ENCODE data around the gene NUDT2.

DNA sequence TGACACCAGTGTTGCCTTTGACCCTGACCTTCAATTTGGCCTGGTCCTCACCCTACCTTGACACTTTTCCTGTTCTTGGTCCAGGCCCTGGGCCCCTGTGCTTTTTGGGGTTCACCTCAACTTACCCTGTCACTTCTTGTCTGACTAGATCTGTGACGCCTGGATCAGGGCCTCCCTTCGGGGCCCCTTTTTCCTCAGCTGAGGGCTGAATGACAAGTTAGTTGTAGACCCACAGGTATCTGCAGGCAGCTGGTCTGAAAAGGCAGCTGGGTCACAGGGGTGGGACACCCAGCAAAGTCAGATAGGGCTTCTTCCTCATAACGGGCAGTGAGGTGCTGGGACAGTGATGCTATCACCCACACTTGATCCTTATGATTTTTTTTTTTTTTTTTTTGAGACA lies 57.3 kb downstream of the NUDT2 start:
- no peak for TF ChIP-seq TAF1 (IDR thresholded peaks at IDR 0.05; ENCODE audit: low read depth)
- TF ChIP-seq POLR2AphosphoS5 (IDR thresholded peaks at IDR 0.05) = no peak
- no peak for TF ChIP-seq EP300 (conservative IDR thresholded peaks at IDR 0.05; ENCODE audit: poor library complexity, severe bottlenecking)
- TF ChIP-seq CTCF (IDR thresholded peaks at IDR 0.05; ENCODE audit: poor library complexity, severe bottlenecking) = no peak
- TF ChIP-seq EZH2 (IDR thresholded peaks at IDR 0.05; ENCODE audit: borderline replicate concordance, insufficient read depth, low read length, poor library complexity, severe bottlenecking) = no peak
- TF ChIP-seq SMC3 (conservative IDR thresholded peaks at IDR 0.05; ENCODE audit: poor library complexity) = no peak
- TF ChIP-seq, protein P1, sequence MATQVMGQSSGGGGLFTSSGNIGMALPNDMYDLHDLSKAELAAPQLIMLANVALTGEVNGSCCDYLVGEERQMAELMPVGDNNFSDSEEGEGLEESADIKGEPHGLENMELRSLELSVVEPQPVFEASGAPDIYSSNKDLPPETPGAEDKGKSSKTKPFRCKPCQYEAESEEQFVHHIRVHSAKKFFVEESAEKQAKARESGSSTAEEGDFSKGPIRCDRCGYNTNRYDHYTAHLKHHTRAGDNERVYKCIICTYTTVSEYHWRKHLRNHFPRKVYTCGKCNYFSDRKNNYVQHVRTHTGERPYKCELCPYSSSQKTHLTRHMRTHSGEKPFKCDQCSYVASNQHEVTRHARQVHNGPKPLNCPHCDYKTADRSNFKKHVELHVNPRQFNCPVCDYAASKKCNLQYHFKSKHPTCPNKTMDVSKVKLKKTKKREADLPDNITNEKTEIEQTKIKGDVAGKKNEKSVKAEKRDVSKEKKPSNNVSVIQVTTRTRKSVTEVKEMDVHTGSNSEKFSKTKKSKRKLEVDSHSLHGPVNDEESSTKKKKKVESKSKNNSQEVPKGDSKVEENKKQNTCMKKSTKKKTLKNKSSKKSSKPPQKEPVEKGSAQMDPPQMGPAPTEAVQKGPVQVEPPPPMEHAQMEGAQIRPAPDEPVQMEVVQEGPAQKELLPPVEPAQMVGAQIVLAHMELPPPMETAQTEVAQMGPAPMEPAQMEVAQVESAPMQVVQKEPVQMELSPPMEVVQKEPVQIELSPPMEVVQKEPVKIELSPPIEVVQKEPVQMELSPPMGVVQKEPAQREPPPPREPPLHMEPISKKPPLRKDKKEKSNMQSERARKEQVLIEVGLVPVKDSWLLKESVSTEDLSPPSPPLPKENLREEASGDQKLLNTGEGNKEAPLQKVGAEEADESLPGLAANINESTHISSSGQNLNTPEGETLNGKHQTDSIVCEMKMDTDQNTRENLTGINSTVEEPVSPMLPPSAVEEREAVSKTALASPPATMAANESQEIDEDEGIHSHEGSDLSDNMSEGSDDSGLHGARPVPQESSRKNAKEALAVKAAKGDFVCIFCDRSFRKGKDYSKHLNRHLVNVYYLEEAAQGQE (IDR thresholded peaks at IDR 0.05; ENCODE audit: borderline replicate concordance) = no peak
- TF ChIP-seq RAD21 (conservative IDR thresholded peaks at IDR 0.05) = no peak
- TF ChIP-seq MXI1 (conservative IDR thresholded peaks at IDR 0.05; ENCODE audit: poor library complexity, severe bottlenecking) = no peak

All from neural cell (in vitro differentiated cells).